ELR (cell line): ENCODE data around the gene EYS.

Experiments used
- DNase-seq: peaks from one replicate; pipeline ENCODE4 v3.0.0-alpha.2; 2015; ENCODE audit warnings: low read depth

EYS gene

DNA sequence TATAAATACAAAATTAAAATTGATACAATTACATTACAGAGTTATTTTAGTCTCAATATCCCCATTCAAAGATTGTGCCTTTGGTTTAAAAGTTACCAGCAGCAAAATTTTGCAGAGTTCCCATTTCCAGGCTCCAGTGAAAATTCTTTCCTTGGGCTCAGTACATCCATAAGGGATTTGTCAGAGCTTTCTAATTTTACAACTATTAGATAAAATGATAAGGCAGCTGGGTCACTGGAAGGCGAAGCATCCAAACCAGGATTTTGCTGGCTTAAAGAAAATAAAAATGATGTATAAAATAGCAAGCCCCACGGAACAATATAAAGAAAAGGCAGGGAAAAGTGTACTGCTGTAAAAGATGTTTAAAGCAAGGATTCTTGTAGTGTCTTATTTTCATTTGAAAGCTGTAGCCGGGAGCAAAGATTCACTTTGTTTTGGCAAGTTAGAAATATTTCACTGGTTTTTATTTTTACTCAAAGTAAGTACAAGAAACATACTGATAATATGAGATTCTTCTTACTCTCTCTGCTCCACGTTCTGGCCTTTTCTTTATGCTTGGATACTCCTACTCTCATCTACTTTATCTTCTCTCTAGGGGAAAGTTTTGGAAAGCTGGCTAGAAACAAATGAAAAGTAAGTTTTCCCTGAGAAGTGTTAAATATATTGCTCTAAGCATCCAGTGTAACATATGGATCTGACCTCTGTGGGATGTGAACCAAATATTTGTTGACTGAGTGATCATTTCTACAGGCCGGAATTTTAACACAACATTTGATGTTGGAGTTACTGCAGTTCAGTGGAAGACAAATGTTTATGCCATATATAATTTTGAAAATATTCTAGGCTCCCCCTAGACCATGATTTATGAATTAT, 1583.0 kb downstream of the EYS start:
- DNase-seq, result no peak

DNA sequence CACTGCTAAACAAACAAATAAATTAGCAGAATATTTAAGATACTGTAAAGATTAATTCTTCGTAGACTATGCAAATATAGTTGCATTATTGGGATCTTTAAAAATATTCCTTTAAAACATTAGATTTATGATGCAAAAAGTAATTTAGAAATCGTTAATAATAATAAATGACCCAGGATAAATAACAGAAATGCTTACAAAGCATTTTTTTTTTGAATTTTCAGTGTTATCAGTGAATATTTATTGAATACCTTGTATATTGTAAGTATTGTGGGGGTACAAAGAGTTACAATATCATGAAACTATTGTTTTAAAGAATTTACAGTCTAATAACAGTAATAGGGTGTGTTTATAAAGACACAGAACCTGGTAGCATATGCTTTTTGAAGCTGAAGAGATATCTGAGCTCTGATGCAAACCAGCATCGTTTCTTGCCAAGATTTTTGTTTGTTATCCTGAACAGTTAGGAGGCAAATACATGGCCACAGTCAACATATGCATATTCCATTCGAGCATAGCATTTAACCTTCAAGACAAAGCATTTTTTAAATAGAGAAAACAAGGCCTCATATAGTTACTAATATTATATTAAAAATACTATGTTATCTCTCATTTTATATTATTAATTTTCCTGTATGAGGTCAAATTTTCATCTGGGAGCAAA, 1584.2 kb downstream of the EYS start:
- DNase-seq, result no peak

DNA sequence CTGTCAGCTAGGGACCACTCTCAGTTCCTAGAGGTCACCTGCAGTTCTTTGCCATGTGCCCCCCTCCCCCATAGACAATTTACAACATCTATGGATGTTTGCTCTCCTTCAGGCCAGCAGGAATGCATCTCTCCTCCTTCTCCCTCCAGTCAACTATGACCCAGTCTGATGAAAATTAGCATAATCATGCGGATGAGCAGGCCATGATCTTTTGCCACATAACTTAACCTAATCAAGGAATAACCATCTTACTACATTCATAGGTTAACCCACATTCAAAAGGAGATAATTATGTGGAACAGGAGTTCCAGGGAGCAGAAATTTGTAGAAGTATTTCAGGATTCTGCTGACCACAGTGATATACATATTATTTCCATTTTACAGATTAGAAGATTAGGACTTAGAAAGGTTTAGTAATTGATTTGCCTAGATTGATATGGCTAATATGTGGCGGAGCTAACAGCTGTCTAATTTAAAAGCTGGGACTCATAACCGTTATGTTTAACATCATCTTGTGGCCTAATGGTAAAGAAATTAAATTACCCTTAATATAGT, 1585.9 kb downstream of the EYS start:
- DNase-seq, result no peak

DNA sequence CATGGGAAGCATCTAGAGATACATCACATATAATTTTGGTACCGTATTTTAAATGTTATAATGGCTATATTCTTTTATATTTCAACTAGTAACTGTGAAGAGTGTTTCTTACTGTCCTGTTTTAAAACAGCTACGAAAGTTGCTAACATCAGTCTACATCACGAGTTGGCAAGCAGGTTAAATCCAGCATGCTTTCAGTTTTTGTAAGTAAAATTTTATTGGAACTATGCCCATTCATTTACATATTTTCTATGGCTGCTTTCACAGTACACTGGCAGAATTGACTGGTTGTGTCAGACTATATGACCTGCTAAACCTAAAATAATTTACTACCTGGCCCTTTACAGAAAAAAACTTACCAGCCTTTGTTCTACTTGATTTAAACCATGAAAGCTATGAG, 1593.3 kb downstream of the EYS start:
- no peak for DNase-seq

DNA sequence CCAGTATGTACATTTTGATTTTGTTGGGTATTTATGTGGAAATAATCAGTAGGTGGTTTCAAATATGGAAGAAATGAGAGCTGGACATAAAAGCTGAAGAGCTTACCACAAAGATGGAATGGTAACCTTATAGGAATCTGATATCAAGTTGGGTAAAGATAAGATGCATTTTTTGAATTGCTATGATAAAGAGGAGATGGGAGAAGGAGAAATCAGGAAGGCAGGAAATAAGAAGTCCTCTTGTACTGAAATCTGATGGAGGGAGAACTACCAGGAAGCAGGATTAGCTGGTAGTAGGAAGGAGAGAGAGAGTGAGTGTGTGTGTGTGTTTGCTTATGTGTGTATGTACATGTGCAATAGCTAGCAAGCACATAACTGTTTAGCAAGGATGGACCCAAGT, 1603.0 kb downstream of the EYS start:
- DNase-seq, result no peak

DNA sequence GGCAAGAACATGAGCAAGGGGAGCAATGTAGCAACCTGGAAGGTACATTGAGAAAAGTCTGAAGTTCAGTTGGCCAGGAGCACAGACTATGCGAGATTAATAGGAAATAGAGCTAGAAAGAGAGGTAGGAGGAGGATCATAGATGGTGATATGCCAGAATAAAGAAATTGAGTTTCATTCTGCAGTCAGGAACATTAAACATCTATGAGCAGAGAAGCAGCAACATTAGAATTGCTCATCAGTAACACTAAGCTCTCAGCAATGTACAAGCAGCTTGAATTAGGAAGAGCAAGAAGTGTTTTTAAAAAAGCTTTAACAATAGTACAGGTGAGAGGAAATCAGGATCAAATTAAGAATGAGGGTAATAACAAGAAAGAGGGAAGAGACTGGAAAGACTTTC, 1603.5 kb downstream of the EYS start:
- no peak for DNase-seq

DNA sequence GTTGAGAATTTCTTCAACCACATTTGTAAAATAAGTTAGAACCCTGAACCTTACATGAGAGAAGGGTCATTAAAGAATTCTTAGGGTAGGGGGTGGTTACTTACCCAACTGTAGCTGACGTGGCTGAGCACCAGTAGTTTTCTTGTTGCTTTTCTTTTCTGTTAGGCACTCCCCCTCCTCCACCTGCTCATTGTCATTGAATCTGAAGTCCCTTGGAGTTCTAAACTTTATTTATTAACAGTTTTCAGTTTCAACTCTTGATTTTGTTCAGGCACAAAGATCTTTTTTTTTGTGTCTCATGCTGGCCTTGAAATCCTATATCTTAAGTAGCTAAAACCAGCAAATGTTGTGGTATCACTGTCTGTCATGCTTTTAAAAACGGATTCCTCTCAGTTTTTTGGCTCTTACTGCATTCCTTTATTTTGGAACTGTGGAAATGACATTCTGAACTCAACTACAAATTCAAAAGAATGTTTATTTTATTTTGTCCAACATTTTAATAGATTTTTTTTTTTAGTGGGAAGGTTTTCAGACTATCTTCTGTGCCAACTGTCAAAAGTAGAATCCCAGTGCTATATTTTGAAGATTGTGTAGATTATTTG, 1606.2 kb downstream of the EYS start:
- DNase-seq, result no peak

DNA sequence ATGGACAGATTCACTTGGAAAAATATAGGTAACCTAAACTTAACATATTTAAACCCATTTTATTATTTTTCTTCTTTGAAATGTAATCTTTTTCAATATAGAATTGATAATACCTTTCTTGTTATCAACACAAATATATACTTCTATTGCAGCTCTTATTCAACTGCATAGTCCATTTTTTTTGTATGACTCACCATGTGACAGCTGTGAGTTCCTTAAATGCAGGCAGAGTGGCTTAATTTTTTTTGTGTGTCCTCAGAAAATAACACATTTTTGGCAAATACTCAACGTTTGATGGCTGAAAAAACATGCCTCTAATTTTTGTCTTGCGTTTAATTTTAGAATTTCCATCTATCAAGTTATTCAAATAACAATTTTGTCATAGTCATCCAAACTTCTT, 1616.7 kb downstream of the EYS start:
- no peak for DNase-seq

DNA sequence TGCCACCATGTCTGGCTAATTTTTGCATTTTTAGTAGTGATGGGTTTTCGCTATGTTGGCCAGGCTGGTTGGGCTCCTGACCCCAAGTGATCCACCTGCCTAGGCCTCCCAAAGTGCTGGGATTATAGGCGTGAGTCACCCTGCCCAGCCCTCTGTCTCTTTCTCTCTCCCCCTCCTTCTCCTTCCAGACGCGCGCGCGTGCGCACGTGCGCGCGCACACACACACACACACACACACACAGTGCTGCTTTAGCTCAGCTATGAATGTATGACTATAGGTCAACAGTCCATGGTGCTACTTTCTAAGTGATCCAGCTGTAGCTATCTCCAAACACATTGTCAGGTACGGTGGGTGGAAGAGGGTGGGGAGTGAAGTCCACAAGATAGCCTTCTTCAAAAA, 1621.9 kb downstream of the EYS start:
- no peak for DNase-seq

DNA sequence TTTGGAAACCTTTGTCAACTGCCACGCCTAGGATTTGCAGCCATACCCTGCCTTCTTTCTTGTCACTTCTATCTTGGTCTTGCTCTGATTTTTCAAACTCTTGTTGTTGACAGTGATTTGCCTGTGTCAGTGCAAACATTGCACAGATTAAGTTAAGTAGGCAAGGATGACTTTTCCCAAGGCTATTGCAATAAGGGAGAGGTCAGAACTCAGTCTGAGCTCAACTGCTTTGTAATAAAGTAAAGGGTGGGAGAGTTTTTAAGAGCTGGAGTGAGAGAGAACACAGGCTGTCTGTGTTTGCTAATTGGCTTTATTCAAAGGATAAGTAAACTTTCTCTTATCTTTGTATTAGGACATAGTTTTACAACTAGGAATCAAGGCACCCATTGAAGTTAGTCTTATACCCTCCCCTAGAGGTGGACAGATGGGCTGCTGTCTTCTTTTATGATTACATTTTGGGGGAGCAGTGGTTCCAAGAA, 1622.8 kb downstream of the EYS start:
- no peak for DNase-seq

DNA sequence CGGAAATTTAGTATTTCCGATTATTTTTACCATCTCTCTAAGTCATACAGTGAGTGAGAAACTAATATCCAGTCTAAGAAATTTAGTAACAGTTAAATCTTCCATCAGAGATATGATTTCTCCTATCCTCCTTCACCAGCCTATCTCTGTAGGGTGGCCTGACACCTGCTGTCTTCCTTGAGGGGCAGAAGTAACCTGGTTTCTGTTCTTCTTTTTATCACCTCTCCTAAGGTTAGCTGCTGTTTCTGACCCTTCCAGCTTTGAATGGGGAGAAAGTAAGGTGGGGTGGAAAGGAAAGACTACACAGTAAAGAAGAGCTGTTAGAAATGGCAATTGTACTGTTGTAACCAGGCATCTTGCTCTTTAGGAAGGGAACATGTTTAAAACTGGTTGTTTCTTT, 1623.8 kb downstream of the EYS start:
- no peak for DNase-seq

DNA sequence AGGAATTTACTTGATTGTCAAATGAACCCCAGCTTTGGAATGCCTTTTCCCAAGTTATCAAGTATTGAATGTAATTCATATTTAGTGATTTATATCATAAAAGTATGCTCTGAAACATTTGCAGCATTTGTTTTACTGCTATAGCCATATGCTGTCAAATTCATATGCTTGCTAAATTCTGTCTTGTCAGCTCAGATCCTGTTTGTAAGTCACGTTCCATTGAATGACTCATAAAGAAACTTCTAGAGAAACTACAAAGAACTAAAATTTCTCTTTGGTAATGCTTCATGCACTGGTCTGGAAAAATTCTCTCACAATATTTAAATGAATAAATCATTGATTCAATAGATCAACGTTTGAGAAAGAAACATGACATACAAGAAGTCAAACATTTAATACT, 1625.6 kb downstream of the EYS start:
- no peak for DNase-seq

DNA sequence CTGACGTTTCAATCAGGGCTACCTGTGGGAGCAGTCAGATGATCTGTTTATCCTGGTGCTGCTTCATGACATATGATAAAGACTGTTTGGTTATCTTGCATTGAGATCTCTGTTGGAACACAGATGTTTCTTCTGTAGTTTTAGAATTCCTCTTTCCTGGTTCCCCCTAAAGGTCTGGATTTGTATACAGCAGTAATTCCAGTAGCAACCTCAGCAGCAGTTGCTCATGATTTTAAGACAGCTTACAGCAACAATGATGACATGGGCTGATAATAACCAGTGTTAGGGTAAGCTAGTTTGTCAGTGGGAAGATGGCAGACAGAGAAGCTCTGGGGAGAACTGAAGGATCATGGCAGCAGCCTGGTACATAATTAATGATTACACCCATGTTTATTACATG, 1632.0 kb downstream of the EYS start:
- no peak for DNase-seq

DNA sequence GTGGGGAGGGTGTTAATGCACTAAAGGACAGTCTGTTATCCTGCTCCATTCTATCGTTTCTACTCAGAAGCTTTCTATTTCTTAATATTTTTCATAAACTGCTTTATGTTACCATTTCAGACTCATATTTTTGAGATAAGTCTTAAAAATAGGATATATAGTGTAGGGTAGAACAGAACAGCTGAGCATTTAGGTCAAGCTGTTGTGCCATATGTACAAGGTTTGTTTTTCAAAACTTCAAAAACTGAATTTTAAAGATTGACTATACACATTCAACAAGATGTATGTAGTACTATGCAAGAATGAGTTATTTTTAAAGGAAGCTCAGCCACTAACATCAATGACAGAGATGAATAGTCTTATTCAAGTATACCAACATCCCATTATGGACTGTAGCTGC, 1634.3 kb downstream of the EYS start:
- DNase-seq, result no peak

DNA sequence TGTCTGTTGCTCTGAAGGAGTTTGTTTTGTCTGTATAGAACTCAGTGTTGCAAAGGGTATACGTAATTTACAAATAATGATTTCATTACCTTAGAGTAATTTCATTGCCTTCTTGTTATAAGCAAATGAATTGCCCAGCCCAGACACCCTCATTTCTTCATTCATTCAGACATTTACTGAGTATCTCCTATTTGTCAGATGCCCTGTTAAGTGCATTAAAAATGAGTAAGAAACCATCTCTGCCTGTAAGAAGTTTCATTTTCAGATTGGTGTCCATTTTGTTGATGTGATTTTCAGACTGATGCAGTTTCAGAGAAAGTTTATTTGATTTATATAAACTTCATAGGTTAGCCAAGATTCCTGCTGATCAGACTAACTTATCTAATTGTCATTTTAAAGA, 1642.1 kb downstream of the EYS start:
- DNase-seq, result no peak

DNA sequence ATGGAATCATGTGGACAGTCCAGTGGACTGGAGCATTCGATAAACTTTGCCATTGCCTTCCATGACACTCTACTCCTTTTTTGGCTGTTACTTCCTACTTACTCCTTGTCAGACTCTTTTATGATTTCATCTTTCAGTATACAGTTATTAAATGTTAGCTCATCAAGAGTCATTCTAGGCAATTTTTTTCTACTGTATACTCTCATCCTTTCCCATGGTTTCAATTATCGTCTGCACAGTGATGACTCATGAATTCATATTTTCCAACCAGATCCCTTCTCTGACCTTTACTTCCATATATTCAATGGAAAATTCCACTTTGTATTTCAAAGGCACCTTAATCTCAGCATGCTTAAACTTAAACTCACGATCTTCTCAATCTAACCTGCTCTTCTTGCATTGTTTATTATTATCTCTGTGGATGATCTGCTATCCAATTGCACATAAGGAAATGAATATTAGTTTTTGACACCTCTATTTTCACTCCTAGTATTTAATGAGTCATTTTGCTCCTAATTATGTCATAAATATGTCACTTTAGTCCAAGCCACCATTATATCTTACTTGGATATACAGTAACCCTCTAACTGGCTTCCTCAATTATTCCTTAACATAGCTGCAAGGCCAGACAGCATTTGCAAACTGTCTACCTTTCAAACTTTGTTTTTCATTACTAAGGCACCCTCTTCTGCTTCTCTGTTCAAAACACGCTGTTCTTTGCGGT, 1643.9 kb downstream of the EYS start:
- no peak for DNase-seq

DNA sequence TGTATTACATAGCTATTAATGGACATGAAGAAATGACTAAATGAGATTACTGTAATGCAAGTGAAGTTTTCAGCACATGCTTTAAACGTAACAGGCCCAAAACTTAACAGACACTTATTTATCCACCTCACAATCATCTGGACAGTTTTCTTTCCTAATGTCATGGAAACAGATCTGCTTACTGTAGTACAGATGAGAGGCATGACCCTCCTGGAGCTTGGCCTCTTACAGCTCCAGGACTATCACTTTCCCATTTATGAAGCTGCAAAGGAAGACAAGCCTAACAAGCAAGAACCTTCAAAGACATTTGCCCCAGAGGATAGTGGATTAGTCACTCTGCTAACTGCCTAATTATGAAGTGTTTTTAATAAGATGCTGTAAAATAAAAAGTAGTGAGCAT, 1652.2 kb downstream of the EYS start:
- no peak for DNase-seq

DNA sequence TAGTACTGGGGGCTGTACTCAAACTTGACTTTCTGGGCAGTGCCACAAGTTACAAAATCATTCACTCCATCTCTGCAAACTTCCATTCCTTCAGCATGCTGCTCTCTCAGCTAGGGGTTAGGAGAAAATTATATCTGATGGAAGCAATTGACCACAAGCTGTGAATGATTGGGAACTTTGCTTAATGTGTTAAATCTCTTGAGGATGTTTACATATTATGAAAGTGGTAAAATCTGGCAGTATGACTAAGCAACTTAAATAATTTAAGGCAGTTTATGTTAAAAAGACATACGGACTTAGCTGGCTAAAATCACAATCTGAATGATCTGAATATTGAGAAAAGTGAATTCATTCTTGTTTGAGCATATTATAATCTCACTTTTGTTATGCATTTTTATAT, 1656.4 kb downstream of the EYS start:
- DNase-seq, result no peak

DNA sequence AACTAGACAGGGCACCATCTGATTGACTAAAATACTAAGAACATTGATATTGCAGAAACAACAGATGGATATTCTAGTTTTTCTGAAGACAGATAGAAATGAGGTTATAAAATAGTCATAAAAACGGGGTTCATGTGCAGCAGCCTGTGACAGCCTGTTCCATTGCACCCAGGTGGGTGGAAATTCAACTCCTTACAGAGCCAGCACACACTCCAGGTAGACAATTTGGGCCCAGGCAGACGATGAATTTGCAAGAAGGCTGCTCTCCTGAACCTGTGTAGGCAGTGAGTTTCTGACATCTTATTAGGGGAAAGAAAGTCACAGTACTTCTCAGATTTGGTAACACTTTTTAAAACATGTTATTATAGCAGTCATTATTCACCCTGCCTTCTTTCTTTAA, 1657.3 kb downstream of the EYS start:
- no peak for DNase-seq

DNA sequence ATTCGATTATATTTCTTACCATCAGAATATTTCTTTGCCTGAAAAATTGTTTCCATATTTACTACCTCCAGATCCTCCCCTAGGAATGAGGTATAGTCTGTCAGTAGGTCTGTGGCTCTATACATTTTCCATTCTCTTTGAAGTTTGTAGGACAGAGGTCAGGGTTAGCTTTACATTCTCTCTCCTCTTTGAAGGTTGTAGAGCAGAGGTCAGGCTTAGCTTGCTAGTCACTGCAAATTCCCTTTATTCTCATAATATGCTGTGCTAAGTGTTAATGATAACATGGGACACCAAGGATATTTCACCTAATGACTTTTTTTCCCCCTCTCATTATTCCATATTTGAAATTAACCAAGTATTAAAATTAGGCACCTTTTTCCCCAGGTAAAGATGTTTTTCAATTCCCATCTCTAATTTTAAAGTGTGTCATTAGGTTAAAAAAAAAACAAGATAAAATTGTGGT, 1660.2 kb downstream of the EYS start:
- DNase-seq, result no peak

DNA sequence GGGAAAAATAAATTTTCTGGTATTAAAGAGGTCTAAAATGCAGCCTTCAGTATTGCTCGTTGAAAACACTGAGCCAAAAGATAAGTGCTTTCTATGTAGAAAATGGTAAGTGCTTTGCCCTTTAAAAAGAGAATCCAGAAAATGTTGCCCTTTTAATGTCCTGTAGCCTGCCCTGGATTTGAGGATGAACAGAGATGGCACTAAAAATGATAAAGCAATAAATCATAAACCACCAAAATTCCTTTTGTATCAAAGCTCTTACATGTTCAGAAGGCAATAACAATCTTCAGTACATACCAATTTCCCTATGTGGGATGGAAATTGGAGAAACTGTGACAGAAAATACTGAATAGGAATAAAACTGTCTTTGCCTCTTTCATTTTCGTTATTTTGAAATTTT, 1665.7 kb downstream of the EYS start:
- no peak for DNase-seq

DNA sequence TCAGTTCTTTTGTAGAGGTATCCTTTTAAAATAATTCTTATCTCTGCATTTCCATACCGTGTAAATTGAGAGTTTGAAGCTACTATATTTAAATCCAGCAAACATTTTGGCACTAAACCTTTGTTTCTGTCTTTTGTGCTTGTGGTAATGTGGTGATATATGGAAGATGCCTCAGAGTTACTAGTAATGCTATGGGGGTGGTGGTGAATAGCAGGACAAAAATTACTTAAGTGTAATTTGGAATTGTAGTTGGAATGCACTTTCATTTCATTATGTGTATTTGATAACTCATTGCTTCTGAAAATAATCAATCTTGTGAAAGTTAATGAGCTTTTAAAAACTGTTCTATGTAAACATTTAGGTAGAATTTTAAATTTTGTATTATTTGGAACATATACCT, 1666.9 kb downstream of the EYS start:
- no peak for DNase-seq
